HEK293T (cell line): ENCODE results near the gene DDX10.

ENCODE experiments used
- CTCF ChIA-PET: fragments of 350-600 bp; formaldehyde crosslinking; extraction: SDS; loops from one replicate; lab custom pipeline; 2021; ENCODE audit warnings: antibody characterized with exemption, inconsistent platforms; lab: Yijun Ruan, JAX
- POLR2A ChIA-PET: fragments of 350-600 bp; formaldehyde crosslinking; extraction: SDS; loops from one replicate; lab custom pipeline; 2020; ENCODE audit warnings: antibody characterized with exemption, inconsistent platforms; lab: Yijun Ruan, JAX
- DNase-seq: peaks from one replicate; pipeline ENCODE4 v3.0.0; 2012; ENCODE audit warnings: mixed read lengths; ENCODE audit errors: extremely low spot score
- ARNT ChIP-seq: fragments of 450-650 bp; IDR thresholded peaks from 2 replicates; pipeline ENCODE4 v1.6.1; 2017; ENCODE audit warnings: mild to moderate bottlenecking
- BHLHE40 ChIP-seq: fragments of 450-650 bp; IDR thresholded peaks from 2 replicates; pipeline ENCODE4 v1.6.1; 2016; ENCODE audit warnings: mild to moderate bottlenecking, moderate library complexity, borderline replicate concordance
- CTBP1 ChIP-seq: fragments of 450-650 bp; IDR thresholded peaks from 2 replicates; pipeline ENCODE4 v1.6.1; 2016; ENCODE audit warnings: borderline replicate concordance
- ELF4 ChIP-seq: fragments of 450-650 bp; IDR thresholded peaks from 2 replicates; pipeline ENCODE4 v1.6.1; 2017; ENCODE audit warnings: antibody characterized with exemption
- FOXA1 ChIP-seq: fragments of 450-650 bp; IDR thresholded peaks from 2 replicates; pipeline ENCODE4 v1.6.1; 2016; ENCODE audit warnings: mild to moderate bottlenecking
- FOXK2 ChIP-seq: fragments of 450-650 bp; IDR thresholded peaks from 2 replicates; pipeline ENCODE4 v1.6.1; 2016; ENCODE audit warnings: mild to moderate bottlenecking
- FOXM1 ChIP-seq: fragments of 450-650 bp; IDR thresholded peaks from 2 replicates; pipeline ENCODE4 v1.6.1; 2017; ENCODE audit warnings: mild to moderate bottlenecking, borderline replicate concordance
- HDGF ChIP-seq: fragments of 450-650 bp; IDR thresholded peaks from 2 replicates; pipeline ENCODE4 v1.6.1; 2017; ENCODE audit warnings: antibody characterized with exemption, borderline replicate concordance
- L3MBTL2 ChIP-seq: fragments of 450-650 bp; conservative IDR thresholded peaks from 2 replicates; pipeline ENCODE4 v1.6.1; 2016; ENCODE audit warnings: mild to moderate bottlenecking
- LEF1 ChIP-seq: fragments of 450-650 bp; IDR thresholded peaks from 2 replicates; pipeline ENCODE4 v1.6.1; 2017; ENCODE audit warnings: mild to moderate bottlenecking, borderline replicate concordance
- NFRKB ChIP-seq: fragments of 450-650 bp; IDR thresholded peaks from 2 replicates; pipeline ENCODE4 v1.6.1; 2016; ENCODE audit warnings: mild to moderate bottlenecking, moderate library complexity
- PKNOX1 ChIP-seq: fragments of 450-650 bp; IDR thresholded peaks from 2 replicates; pipeline ENCODE4 v1.6.1; 2016
- SP1 ChIP-seq: fragments of 450-650 bp; IDR thresholded peaks from 2 replicates; pipeline ENCODE4 v1.6.1; 2017
- SUZ12 ChIP-seq: fragments of 450-650 bp; IDR thresholded peaks from 2 replicates; pipeline ENCODE4 v1.6.1; 2016; ENCODE audit warnings: mild to moderate bottlenecking
- TARDBP ChIP-seq: fragments of 450-650 bp; IDR thresholded peaks from 2 replicates; pipeline ENCODE4 v1.6.1; 2016
- ZNF384 ChIP-seq: fragments of 450-650 bp; IDR thresholded peaks from 2 replicates; pipeline ENCODE4 v1.6.1; 2016

The DDX10 gene

GRCh38 chr11:108708173-108708572, 43.3 kb downstream of the DDX10 start:
- no peak for DNase-seq
- no peak for TF ChIP-seq TARDBP
- no peak for TF ChIP-seq FOXK2
- TF ChIP-seq ZNF384: 0 out of 2 replicates have a peak, but pooled peaks have one; percentile 38
- no peak for TF ChIP-seq SUZ12
- TF ChIP-seq CTBP1: no peak
- no peak for TF ChIP-seq FOXM1
- TF ChIP-seq L3MBTL2: no peak
- CTCF ChIA-PET: no interaction called here
- POLR2A ChIA-PET: no interaction called here

- TF ChIP-seq LEF1 (no peak), L3MBTL2 (no peak), TARDBP (no peak), FOXA1 (no peak), PKNOX1 (no peak), ELF4 (no peak), FOXK2 (no peak), NFRKB (no peak), BHLHE40 (no peak), SUZ12 (no peak), SP1 (no peak), ZNF384 (no peak), HDGF (no peak), FOXM1 (no peak), ARNT (no peak), CTBP1 (no peak)
Observed at GRCh38 chr11:108709741-108710140, 44.9 kb downstream of the DDX10 start.

GRCh38 chr11:108713076-108713790, 48.4 kb downstream of the DDX10 start:
- POLR2A ChIA-PET: interaction anchor here (0.6 kb wide), 1 partner anchor 18 kb away, joined by 3 read pairs; no protein-coding TSS in a partner anchor
- CTCF ChIA-PET: no interaction called here
- no peak for DNase-seq
- TF ChIP-seq SP1 (no peak), BHLHE40 (no peak)

More at GRCh38 chr11:108709741-108710140, 44.9 kb downstream of the DDX10 start:
- DNase-seq: no peak
- POLR2A ChIA-PET: no interaction called here
- CTCF ChIA-PET: no interaction called here

GRCh38 chr11:108715239-108715638, 50.4 kb downstream of the DDX10 start:
- no peak for TF ChIP-seq ARNT
- TF ChIP-seq ELF4: no peak
- no peak for TF ChIP-seq NFRKB
- TF ChIP-seq CTBP1: no peak
- TF ChIP-seq PKNOX1: no peak
- TF ChIP-seq L3MBTL2: no peak
- no peak for TF ChIP-seq FOXM1
- TF ChIP-seq ZNF384: no peak
- no peak for TF ChIP-seq TARDBP
- no peak for TF ChIP-seq SP1
- ChIA-PET CTCF (interaction anchor here (0.7 kb wide), 1 partner anchor 12 kb away, joined by 13 read pairs; no protein-coding TSS in a partner anchor), POLR2A (no interaction called here)
- no peak for DNase-seq

GRCh38 chr11:108718466-108718865, 53.6 kb downstream of the DDX10 start:
- ChIA-PET CTCF (interaction anchor here (0.6 to 0.7 kb wide), 2 partner anchors 17 to 51 kb away, joined by 3 to 4 read pairs; no protein-coding TSS in a partner anchor), POLR2A (no interaction called here)
- DNase-seq: no peak
- TF ChIP-seq FOXK2 (no peak), PKNOX1 (peak; percentile 45; the same call in 1 of the 2 replicates)

GRCh38 chr11:108724974-108725689, 60.3 kb downstream of the DDX10 start:
- TF ChIP-seq SP1 (no peak), NFRKB (no peak), ELF4 (no peak), LEF1 (no peak), TARDBP (no peak), FOXM1 (no peak), FOXA1 (no peak), ZNF384 (no peak), SUZ12 (no peak), BHLHE40 (no peak), ARNT (no peak), FOXK2 (no peak), L3MBTL2 (no peak), HDGF (no peak)
- POLR2A ChIA-PET: no interaction called here
- CTCF ChIA-PET: no interaction called here
- DNase-seq: no peak
